ENCODE results near the gene SELENOS. TPM values are rescaled to one million over a fixed set of nuclear protein-coding genes. Genes with fewer than 3 reads are reported as not detected.

SELENOS gene
- polyA plus RNA-seq, 4 donors, result 88.2 to 148 (median 132) TPM

- Histone ChIP-seq H3K27ac (ENCODE audit: low read depth in 1 of 3, low read length in 2 of 3) (peak overlapping the region in 1 of 3 donors; percentile 27), H3K4me3 (ENCODE audit: low read depth in 1 of 3, low read length in 3 of 3) (no peak overlapping the region), H3K4me1 (ENCODE audit: control insufficient read depth in 3 of 3, insufficient read depth in 2 of 3, low read depth in 1 of 3, low read length in 2 of 3) (peaks cover 0 to 19% (median 0%) of the 10 kb centered on the region in 3 donors), H3K27me3 (ENCODE audit: control insufficient read depth in 3 of 3, insufficient read depth in 3 of 3, low read length in 3 of 3) (no peaks in the 10 kb centered on the region), H3K9me3 (ENCODE audit: control insufficient read depth in 2 of 2, insufficient read depth in 1 of 2, low read depth in 1 of 2, low read length in 1 of 2) (no peaks in the 10 kb centered on the region), H3K36me3 (ENCODE audit: control insufficient read depth in 3 of 3, insufficient read depth in 2 of 3, low read depth in 1 of 3, low read length in 3 of 3) (peaks cover 0 to 9% (median 4%) of the 10 kb centered on the region in 3 donors)
- FAIRE-seq (no peak), DNase-seq (no peak)
- WGBS, 3 donors, result 50 to 72% (median 67%) methylated on average over 7 of the region's 7 CpGs
These were observed 33.1 kb downstream of the SELENOS start for GRCh38 chr15:101244036-101244781.

DNA sequence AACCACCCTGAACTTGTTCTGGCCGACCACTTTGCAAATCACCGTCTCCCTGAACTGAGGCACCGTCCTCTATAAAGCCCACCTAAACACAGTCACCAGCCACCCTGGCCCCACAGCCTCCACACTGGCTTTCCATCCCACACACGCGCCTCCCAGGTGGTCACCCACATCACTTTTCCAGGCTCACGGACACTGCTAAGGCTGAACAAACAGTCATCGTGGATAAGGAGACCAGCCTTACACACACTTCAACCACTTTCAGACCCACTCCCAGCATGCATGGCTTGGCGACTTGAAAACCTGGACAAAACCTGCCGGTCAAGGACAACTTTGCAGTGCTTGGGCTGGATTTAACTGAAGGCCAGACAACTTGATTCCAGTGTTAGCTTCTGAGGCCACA, 33.9 kb downstream of the SELENOS start:
- Histone ChIP-seq H3K27ac (ENCODE audit: low read depth in 1 of 3, low read length in 2 of 3) (peak overlapping the region in 1 of 3 donors; percentile 47), H3K27me3 (ENCODE audit: control insufficient read depth in 3 of 3, insufficient read depth in 3 of 3, low read length in 3 of 3) (no peaks in the 10 kb centered on the region), H3K4me1 (ENCODE audit: control insufficient read depth in 3 of 3, insufficient read depth in 2 of 3, low read depth in 1 of 3, low read length in 2 of 3) (peaks cover 0 to 19% (median 0%) of the 10 kb centered on the region in 3 donors), H3K9me3 (ENCODE audit: control insufficient read depth in 2 of 2, insufficient read depth in 1 of 2, low read depth in 1 of 2, low read length in 1 of 2) (no peaks in the 10 kb centered on the region), H3K36me3 (ENCODE audit: control insufficient read depth in 3 of 3, insufficient read depth in 2 of 3, low read depth in 1 of 3, low read length in 3 of 3) (peaks cover 0 to 9% (median 4%) of the 10 kb centered on the region in 3 donors), H3K4me3 (ENCODE audit: low read depth in 1 of 3, low read length in 3 of 3) (no peak overlapping the region)
- no peak for FAIRE-seq
- WGBS, 3 donors, result 87 to 97% (median 91%) methylated on average over 9 of the region's 9 CpGs
- DNase-seq, result no peak

DNA sequence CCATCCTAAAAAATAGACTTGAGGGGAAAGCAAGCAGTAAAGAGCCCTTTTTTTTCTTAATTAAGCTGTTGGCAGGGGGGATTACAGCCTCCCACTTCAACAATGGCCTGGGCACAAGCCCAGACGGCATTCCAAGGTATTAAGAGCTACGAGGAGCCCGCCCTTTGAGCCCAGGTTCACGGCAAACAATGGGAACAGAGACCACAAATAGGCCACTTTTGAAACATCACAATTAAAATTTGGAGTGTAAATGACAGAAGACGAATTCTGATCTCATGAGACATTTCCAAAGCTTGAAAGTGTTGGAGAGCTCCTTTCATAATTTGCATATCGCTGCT, 34.3 kb downstream of the SELENOS start:
- H3K27me3 ChIP-seq (ENCODE audit: control insufficient read depth in 3 of 3, insufficient read depth in 3 of 3, low read length in 3 of 3), result no peaks in the 10 kb centered on the region
- 55 to 65% (median 63%) methylated on average over 6 of the region's 6 CpGs for WGBS, 3 donors
- H3K9me3 ChIP-seq (ENCODE audit: control insufficient read depth in 2 of 2, insufficient read depth in 1 of 2, low read depth in 1 of 2, low read length in 1 of 2), result no peaks in the 10 kb centered on the region
- H3K27ac ChIP-seq (ENCODE audit: low read depth in 1 of 3, low read length in 2 of 3), result peak overlapping the region in 1 of 3 donors; percentile 51
- peaks cover 0 to 19% (median 0%) of the 10 kb centered on the region in 3 donors for H3K4me1 ChIP-seq (ENCODE audit: control insufficient read depth in 3 of 3, insufficient read depth in 2 of 3, low read depth in 1 of 3, low read length in 2 of 3)
- no peak for DNase-seq
- no peak for FAIRE-seq
- no peak overlapping the region for H3K4me3 ChIP-seq (ENCODE audit: low read depth in 1 of 3, low read length in 3 of 3)
- peaks cover 0 to 9% (median 4%) of the 10 kb centered on the region in 3 donors for H3K36me3 ChIP-seq (ENCODE audit: control insufficient read depth in 3 of 3, insufficient read depth in 2 of 3, low read depth in 1 of 3, low read length in 3 of 3)

DNA sequence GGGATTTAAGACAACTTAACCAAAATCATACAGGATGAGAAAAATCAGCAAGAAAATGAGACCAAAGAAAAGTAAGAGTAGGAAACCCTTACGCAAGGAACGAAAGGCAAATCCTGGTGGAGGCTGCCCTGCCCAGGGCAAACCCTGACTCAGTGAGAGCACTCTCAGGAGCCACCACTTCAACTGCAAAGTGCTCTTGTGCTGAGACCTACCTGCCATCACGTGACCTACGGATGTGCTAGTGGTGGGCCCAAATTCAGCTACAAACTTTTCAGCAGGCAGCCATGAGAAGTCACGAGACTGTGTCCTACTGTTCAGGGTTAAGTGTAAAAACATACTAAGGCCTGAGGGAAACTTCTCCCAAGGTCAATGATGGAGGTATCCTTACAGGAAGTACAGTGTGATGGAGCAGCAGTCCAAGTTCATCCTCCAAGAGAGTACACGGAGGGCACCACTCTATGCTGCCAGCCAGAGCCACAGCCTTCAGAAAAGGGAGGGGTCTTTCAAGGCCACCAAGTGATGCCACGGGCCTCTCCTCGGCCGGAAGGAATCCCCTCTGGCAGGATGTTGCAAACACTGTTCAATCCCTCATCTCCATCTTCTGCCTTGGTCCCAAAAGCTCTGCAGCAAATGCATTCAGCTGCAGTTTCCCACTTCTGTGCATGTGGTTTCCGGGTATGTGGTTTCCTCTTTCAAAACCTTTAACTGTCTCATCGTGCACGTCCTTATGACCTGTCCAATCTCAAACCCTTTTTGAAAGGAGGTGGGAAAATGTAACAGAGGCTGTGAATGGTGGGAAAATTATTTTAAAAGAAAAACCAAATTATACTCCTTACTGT, 34.9 kb downstream of the SELENOS start:
- Histone ChIP-seq H3K27ac (ENCODE audit: low read depth in 1 of 3, low read length in 2 of 3) (peak overlapping the region in 1 of 3 donors; percentile 51), H3K9me3 (ENCODE audit: control insufficient read depth in 2 of 2, insufficient read depth in 1 of 2, low read depth in 1 of 2, low read length in 1 of 2) (no peaks in the 10 kb centered on the region), H3K4me3 (ENCODE audit: low read depth in 1 of 3, low read length in 3 of 3) (peak overlapping the region in 1 of 3 donors; percentile 25), H3K4me1 (ENCODE audit: control insufficient read depth in 3 of 3, insufficient read depth in 2 of 3, low read depth in 1 of 3, low read length in 2 of 3) (peaks cover 0 to 18% (median 0%) of the 10 kb centered on the region in 3 donors), H3K36me3 (ENCODE audit: control insufficient read depth in 3 of 3, insufficient read depth in 2 of 3, low read depth in 1 of 3, low read length in 3 of 3) (peaks cover 0 to 8% (median 2%) of the 10 kb centered on the region in 3 donors), H3K27me3 (ENCODE audit: control insufficient read depth in 3 of 3, insufficient read depth in 3 of 3, low read length in 3 of 3) (no peaks in the 10 kb centered on the region)
- FAIRE-seq (no peak), DNase-seq (peak in 1 of 2 donors; percentile 58)
- 49 to 76% (median 57%) methylated on average over 12 of the region's 12 CpGs for WGBS, 3 donors

- Histone ChIP-seq H3K36me3 (ENCODE audit: control insufficient read depth in 3 of 3, insufficient read depth in 2 of 3, low read depth in 1 of 3, low read length in 3 of 3) (peaks cover 0 to 11% (median 0%) of the 10 kb centered on the region in 3 donors), H3K27me3 (ENCODE audit: control insufficient read depth in 3 of 3, insufficient read depth in 3 of 3, low read length in 3 of 3) (no peaks in the 10 kb centered on the region), H3K4me1 (ENCODE audit: control insufficient read depth in 3 of 3, insufficient read depth in 2 of 3, low read depth in 1 of 3, low read length in 2 of 3) (peaks cover 0 to 15% (median 0%) of the 10 kb centered on the region in 3 donors), H3K27ac (ENCODE audit: low read depth in 1 of 3, low read length in 2 of 3) (no peak overlapping the region), H3K9me3 (ENCODE audit: control insufficient read depth in 2 of 2, insufficient read depth in 1 of 2, low read depth in 1 of 2, low read length in 1 of 2) (no peaks in the 10 kb centered on the region), H3K4me3 (ENCODE audit: low read depth in 1 of 3, low read length in 3 of 3) (no peak overlapping the region)
- 62 to 76% (median 66%) methylated on average over 5 of the region's 5 CpGs for WGBS, 3 donors
- no peak for FAIRE-seq
- no peak for DNase-seq
These were observed 36.9 kb downstream of the SELENOS start for GRCh38 chr15:101240358-101240757.

DNA sequence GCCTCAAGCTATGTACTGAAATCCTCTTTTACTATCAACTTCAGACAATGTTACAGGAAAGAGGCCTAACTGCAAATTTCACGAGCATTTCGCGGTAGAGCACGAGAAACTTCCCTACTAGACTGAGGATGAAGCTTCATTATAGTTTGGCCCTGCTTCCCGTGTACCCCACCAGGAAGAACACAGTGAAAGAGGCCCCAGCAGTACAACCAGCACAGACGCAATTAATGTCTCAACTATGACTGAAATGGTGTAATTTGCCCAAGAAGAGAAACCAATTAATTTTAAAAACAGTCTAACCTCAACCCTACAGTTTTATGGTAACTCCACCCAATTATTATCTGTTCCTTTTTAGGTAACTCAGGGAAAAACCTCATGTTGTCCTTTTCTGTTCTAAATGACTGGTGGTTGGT, 37.6 kb downstream of the SELENOS start:
- Histone ChIP-seq H3K27ac (ENCODE audit: low read depth in 1 of 3, low read length in 2 of 3) (peak overlapping the region in 1 of 3 donors; percentile 25), H3K4me1 (ENCODE audit: control insufficient read depth in 3 of 3, insufficient read depth in 2 of 3, low read depth in 1 of 3, low read length in 2 of 3) (peaks cover 0 to 11% (median 0%) of the 10 kb centered on the region in 3 donors), H3K9me3 (ENCODE audit: control insufficient read depth in 2 of 2, insufficient read depth in 1 of 2, low read depth in 1 of 2, low read length in 1 of 2) (no peaks in the 10 kb centered on the region), H3K27me3 (ENCODE audit: control insufficient read depth in 3 of 3, insufficient read depth in 3 of 3, low read length in 3 of 3) (no peaks in the 10 kb centered on the region), H3K4me3 (ENCODE audit: low read depth in 1 of 3, low read length in 3 of 3) (no peak overlapping the region), H3K36me3 (ENCODE audit: control insufficient read depth in 3 of 3, insufficient read depth in 2 of 3, low read depth in 1 of 3, low read length in 3 of 3) (peaks cover 0 to 13% (median 2%) of the 10 kb centered on the region in 3 donors)
- DNase-seq (no peak), FAIRE-seq (no peak)
- 60 to 78% (median 66%) methylated on average over 6 of the region's 6 CpGs for WGBS, 3 donors

DNA sequence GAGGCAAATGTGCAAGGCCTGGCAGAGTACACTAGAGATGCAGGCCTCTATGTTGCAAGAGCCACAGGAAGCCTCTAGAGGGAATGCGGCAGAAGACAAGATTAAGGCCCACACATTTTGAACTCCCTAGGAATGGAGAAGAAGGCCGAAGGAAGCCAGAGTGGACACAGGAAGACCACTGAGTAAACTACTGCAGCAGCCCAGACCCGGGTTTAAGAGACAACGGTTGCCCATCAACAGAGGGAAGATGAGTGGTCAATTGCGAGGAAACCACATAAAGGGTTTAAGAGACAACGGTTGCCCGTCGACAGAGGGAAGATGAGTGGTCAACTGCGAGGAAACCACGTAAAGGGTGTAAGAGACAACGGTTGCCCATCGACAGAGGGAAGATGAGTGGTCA, 40.0 kb downstream of the SELENOS start:
- no peak for FAIRE-seq
- no peaks in the 10 kb centered on the region for H3K27me3 ChIP-seq (ENCODE audit: control insufficient read depth in 3 of 3, insufficient read depth in 3 of 3, low read length in 3 of 3)
- H3K36me3 ChIP-seq (ENCODE audit: control insufficient read depth in 3 of 3, insufficient read depth in 2 of 3, low read depth in 1 of 3, low read length in 3 of 3), result peaks cover 0 to 23% (median 2%) of the 10 kb centered on the region in 3 donors
- H3K9me3 ChIP-seq (ENCODE audit: control insufficient read depth in 2 of 2, insufficient read depth in 1 of 2, low read depth in 1 of 2, low read length in 1 of 2), result no peaks in the 10 kb centered on the region
- no peak overlapping the region for H3K4me3 ChIP-seq (ENCODE audit: low read depth in 1 of 3, low read length in 3 of 3)
- no peak for DNase-seq
- H3K4me1 ChIP-seq (ENCODE audit: control insufficient read depth in 3 of 3, insufficient read depth in 2 of 3, low read depth in 1 of 3, low read length in 2 of 3), result peaks cover 0 to 8% (median 0%) of the 10 kb centered on the region in 3 donors
- WGBS, 3 donors, result 82 to 94% (median 82%) methylated on average over 12 of the region's 12 CpGs
- peak overlapping the region in 1 of 3 donors; percentile 12 for H3K27ac ChIP-seq (ENCODE audit: low read depth in 1 of 3, low read length in 2 of 3)

- Histone ChIP-seq H3K4me3 (ENCODE audit: low read depth in 1 of 3, low read length in 3 of 3) (no peak overlapping the region), H3K4me1 (ENCODE audit: control insufficient read depth in 3 of 3, insufficient read depth in 2 of 3, low read depth in 1 of 3, low read length in 2 of 3) (peaks cover 0 to 4% (median 0%) of the 10 kb centered on the region in 3 donors), H3K27ac (ENCODE audit: low read depth in 1 of 3, low read length in 2 of 3) (no peak overlapping the region), H3K36me3 (ENCODE audit: control insufficient read depth in 3 of 3, insufficient read depth in 2 of 3, low read depth in 1 of 3, low read length in 3 of 3) (peaks cover 0 to 29% (median 5%) of the 10 kb centered on the region in 3 donors), H3K27me3 (ENCODE audit: control insufficient read depth in 3 of 3, insufficient read depth in 3 of 3, low read length in 3 of 3) (no peaks in the 10 kb centered on the region), H3K9me3 (ENCODE audit: control insufficient read depth in 2 of 2, insufficient read depth in 1 of 2, low read depth in 1 of 2, low read length in 1 of 2) (peaks cover 0 to 4% of the 10 kb centered on the region in 2 donors)
- no peak for DNase-seq
- WGBS, 3 donors, result 84 to 94% (median 86%) methylated on average over 5 of the region's 5 CpGs
- FAIRE-seq, result no peak
These were observed 43.5 kb downstream of the SELENOS start for GRCh38 chr15:101233651-101234280.

Data from small intestine (tissue), 7 donors.